T-helper 1 cell treated with Interleukin-12 subunit alpha and Interleukin-12 subunit beta and Interleukin-4 antibody, amounts not matched to agents 30 μg/mL and 1 μg/mL, for 36 hours (primary cell): ENCODE results near the gene SLC49A4.

Experiments used
- H3K27ac Mint-ChIP-seq: one replicate; pipeline ENCODE4 v1.8.0; 2021; ENCODE audit warnings: mild to moderate bottlenecking, mixed read lengths
- H3K27me3 Mint-ChIP-seq: one replicate; pipeline ENCODE4 v1.8.0; 2021; ENCODE audit warnings: low read depth, mixed read lengths
- H3K36me3 Mint-ChIP-seq: one replicate; pipeline ENCODE4 v1.8.0; 2021; ENCODE audit warnings: low read depth, mixed read lengths
- H3K4me1 Mint-ChIP-seq: one replicate; pipeline ENCODE4 v1.8.0; 2021; ENCODE audit warnings: low read depth, mixed read lengths
- H3K4me3 Mint-ChIP-seq: one replicate; pipeline ENCODE4 v1.8.0; 2021; ENCODE audit warnings: mild to moderate bottlenecking, moderate library complexity, mixed read lengths
- H3K9me3 Mint-ChIP-seq: one replicate; pipeline ENCODE4 v1.8.0; 2021; ENCODE audit warnings: mixed read lengths

Gene SLC49A4

GRCh38 chr3:122859021-122859805 lies 64.3 kb downstream of the SLC49A4 start:
- H3K9me3 Mint-ChIP-seq, result no peaks in the 10 kb centered on the region
- H3K36me3 Mint-ChIP-seq, result peaks cover 1% of the 10 kb centered on the region
- peaks cover 2% of the 10 kb centered on the region for H3K4me1 Mint-ChIP-seq
- no peaks in the 10 kb centered on the region for H3K27me3 Mint-ChIP-seq
- no peak overlapping the region for H3K27ac Mint-ChIP-seq
- no peak overlapping the region for H3K4me3 Mint-ChIP-seq

DNA sequence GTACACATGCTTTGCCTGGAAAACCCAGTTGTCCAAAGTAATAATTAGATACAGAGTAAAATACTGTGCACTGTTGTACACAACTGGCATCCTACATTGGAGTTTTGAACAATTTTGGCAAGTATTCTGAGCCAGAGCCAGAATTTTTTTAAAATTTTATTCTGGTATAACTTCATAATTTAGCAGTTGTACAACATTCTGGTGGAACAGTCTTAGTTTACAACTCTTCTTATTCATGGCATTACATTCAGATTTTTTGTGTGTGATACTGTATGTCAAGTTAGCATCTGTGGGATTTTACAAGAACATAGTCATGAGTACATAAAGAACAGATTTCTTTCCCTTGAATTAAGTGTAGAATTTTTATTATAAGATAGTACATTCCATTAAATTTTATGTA lies 67.5 kb downstream of the SLC49A4 start:
- H3K9me3 Mint-ChIP-seq, result no peaks in the 10 kb centered on the region
- no peaks in the 10 kb centered on the region for H3K36me3 Mint-ChIP-seq
- no peaks in the 10 kb centered on the region for H3K4me1 Mint-ChIP-seq
- no peak overlapping the region for H3K4me3 Mint-ChIP-seq
- no peak overlapping the region for H3K27ac Mint-ChIP-seq
- no peaks in the 10 kb centered on the region for H3K27me3 Mint-ChIP-seq

GRCh38 chr3:122864498-122864897 lies 69.6 kb downstream of the SLC49A4 start:
- no peaks in the 10 kb centered on the region for H3K27me3 Mint-ChIP-seq
- no peaks in the 10 kb centered on the region for H3K36me3 Mint-ChIP-seq
- H3K9me3 Mint-ChIP-seq, result no peaks in the 10 kb centered on the region
- H3K4me1 Mint-ChIP-seq, result no peaks in the 10 kb centered on the region
- H3K4me3 Mint-ChIP-seq, result no peak overlapping the region
- H3K27ac Mint-ChIP-seq, result no peak overlapping the region

DNA sequence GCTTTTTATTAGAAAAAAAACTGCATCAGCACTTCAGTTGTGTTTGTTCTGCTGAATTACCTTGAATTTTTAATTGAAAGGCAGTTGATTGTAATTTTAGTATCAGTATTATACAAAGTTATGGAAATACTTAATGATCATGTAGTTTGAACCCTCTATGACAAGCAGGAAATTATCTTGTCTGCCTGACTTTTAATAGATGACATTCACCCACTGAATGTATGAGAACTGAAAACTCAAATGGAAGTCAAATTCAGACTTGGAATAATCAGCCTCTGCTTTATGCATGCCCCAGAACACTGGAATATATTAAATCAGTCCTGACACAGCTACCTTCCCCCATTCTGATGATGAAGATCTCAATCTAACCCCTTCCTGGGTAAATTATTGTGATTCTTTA lies 73.5 kb downstream of the SLC49A4 start:
- Mint-ChIP-seq H3K27me3 (no peaks in the 10 kb centered on the region), H3K4me1 (no peaks in the 10 kb centered on the region), H3K9me3 (no peaks in the 10 kb centered on the region), H3K4me3 (no peak overlapping the region), H3K36me3 (no peaks in the 10 kb centered on the region), H3K27ac (no peak overlapping the region)

- H3K4me1 Mint-ChIP-seq, result peaks cover 9% of the 10 kb centered on the region
- no peak overlapping the region for H3K4me3 Mint-ChIP-seq
- H3K9me3 Mint-ChIP-seq, result peaks cover 8% of the 10 kb centered on the region
- H3K36me3 Mint-ChIP-seq, result peaks cover 7% of the 10 kb centered on the region
- H3K27me3 Mint-ChIP-seq, result no peaks in the 10 kb centered on the region
- no peak overlapping the region for H3K27ac Mint-ChIP-seq
These were observed 79.1 kb downstream of the SLC49A4 start for GRCh38 chr3:122873741-122874515.

GRCh38 chr3:122875547-122876127 lies 80.8 kb downstream of the SLC49A4 start:
- Mint-ChIP-seq H3K4me3 (no peak overlapping the region), H3K36me3 (peaks cover 7% of the 10 kb centered on the region), H3K27me3 (no peaks in the 10 kb centered on the region), H3K4me1 (peaks cover 9% of the 10 kb centered on the region), H3K27ac (no peak overlapping the region), H3K9me3 (peaks cover 8% of the 10 kb centered on the region)

GRCh38 chr3:122880173-122880572 lies 85.3 kb downstream of the SLC49A4 start:
- H3K27ac Mint-ChIP-seq, result no peak overlapping the region
- peaks cover 7% of the 10 kb centered on the region for H3K4me1 Mint-ChIP-seq
- H3K27me3 Mint-ChIP-seq, result no peaks in the 10 kb centered on the region
- H3K36me3 Mint-ChIP-seq, result peaks cover 2% of the 10 kb centered on the region
- H3K9me3 Mint-ChIP-seq, result peaks cover 3% of the 10 kb centered on the region
- no peak overlapping the region for H3K4me3 Mint-ChIP-seq

DNA sequence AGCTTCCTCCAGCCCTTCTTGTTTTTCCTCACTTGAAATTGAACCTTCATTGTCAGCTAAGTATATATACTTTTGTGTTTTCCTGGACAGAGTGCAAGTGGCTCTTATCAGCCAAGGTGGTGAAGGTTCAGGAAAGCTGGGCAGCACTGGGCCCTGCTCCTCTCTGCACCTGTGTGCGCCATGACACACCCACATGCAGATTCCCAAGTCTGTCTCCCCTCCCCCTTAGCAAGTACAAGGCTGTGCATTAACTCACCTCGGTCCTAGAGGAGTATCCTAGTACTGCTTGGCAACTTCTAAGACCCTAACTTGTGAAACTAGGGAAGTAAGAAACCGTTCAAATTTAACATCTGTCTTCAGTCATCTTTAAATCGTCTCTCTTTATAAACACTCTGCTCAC lies 85.8 kb downstream of the SLC49A4 start:
- Mint-ChIP-seq H3K36me3 (peaks cover 2% of the 10 kb centered on the region), H3K4me3 (no peak overlapping the region), H3K27me3 (no peaks in the 10 kb centered on the region), H3K9me3 (no peaks in the 10 kb centered on the region), H3K27ac (no peak overlapping the region), H3K4me1 (peaks cover 7% of the 10 kb centered on the region)

GRCh38 chr3:122882361-122882947 lies 87.6 kb downstream of the SLC49A4 start:
- Mint-ChIP-seq H3K4me3 (no peak overlapping the region), H3K27me3 (no peaks in the 10 kb centered on the region), H3K36me3 (peaks cover 2% of the 10 kb centered on the region), H3K4me1 (no peaks in the 10 kb centered on the region), H3K9me3 (no peaks in the 10 kb centered on the region), H3K27ac (no peak overlapping the region)

- Mint-ChIP-seq H3K9me3 (no peaks in the 10 kb centered on the region), H3K4me3 (no peak overlapping the region), H3K27me3 (no peaks in the 10 kb centered on the region), H3K27ac (no peak overlapping the region), H3K4me1 (peaks cover 12% of the 10 kb centered on the region), H3K36me3 (peaks cover under 1% of the 10 kb centered on the region)
These were observed 91.4 kb downstream of the SLC49A4 start for GRCh38 chr3:122886251-122886650.

GRCh38 chr3:122886946-122887345 lies 92.1 kb downstream of the SLC49A4 start:
- Mint-ChIP-seq H3K27me3 (no peaks in the 10 kb centered on the region), H3K4me1 (peaks cover 12% of the 10 kb centered on the region), H3K4me3 (no peak overlapping the region), H3K36me3 (no peaks in the 10 kb centered on the region), H3K9me3 (no peaks in the 10 kb centered on the region), H3K27ac (no peak overlapping the region)

- H3K36me3 Mint-ChIP-seq, result no peaks in the 10 kb centered on the region
- H3K4me3 Mint-ChIP-seq, result no peak overlapping the region
- H3K27me3 Mint-ChIP-seq, result peaks cover 9% of the 10 kb centered on the region
- no peaks in the 10 kb centered on the region for H3K9me3 Mint-ChIP-seq
- H3K27ac Mint-ChIP-seq, result no peak overlapping the region
- peaks cover 21% of the 10 kb centered on the region for H3K4me1 Mint-ChIP-seq
These were observed 95.3 kb downstream of the SLC49A4 start for GRCh38 chr3:122890077-122890719.

DNA sequence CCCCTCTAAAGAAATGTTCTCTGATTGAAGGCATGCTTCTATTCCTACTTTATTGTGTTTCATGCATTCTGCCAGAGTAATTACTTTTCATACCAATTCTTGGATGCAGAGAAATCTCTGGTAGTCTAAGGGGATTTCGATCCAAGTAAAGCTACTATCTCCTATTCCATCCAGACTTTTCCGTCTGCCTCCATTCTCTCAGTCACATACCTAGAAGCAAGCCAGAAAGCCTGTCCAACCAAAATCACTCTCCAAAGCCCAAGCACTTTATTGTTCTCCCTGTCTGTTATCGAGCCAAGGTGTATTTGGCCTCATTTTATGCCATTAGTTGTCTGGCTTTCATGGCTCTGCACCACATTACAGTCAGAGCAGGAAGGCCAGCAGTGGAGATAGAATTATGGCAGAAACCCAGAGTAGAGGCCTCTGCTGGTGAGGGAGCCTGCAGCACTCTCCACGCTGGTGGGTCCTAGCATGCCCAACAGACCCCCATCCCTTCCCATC lies 95.9 kb downstream of the SLC49A4 start:
- no peak overlapping the region for H3K4me3 Mint-ChIP-seq
- peaks cover 21% of the 10 kb centered on the region for H3K4me1 Mint-ChIP-seq
- H3K9me3 Mint-ChIP-seq, result no peaks in the 10 kb centered on the region
- H3K27ac Mint-ChIP-seq, result no peak overlapping the region
- no peaks in the 10 kb centered on the region for H3K36me3 Mint-ChIP-seq
- peaks cover 9% of the 10 kb centered on the region for H3K27me3 Mint-ChIP-seq
